Frontal cortex (tissue), 4 donors: ENCODE measurements around the gene PLOD2. TPM values are rescaled to one million over a fixed set of nuclear protein-coding genes. Genes with fewer than 3 reads are reported as not detected.

ENCODE experiments used
- DNase-seq, 2 donors: peaks; one replicate each; pipeline ENCODE4 v3.0.0; 2012; ENCODE audit warnings: low spot score in 2 of 2
- FAIRE-seq: peaks from 2 replicates; lab custom pipeline; 2012; peaks lifted over from hg19 to GRCh38; lab: Jason Lieb, UNC
- total RNA-seq: library from RNA; depleted of rRNA; stranded (reverse); fragments of >200 nt; gene quantifications from one replicate; pipeline ENCODE4 v1.2.3, GENCODE V29; 2014
- donor health status: control.
- donor health status: control.
- donor health status: control.

The PLOD2 gene
- total RNA-seq, 1 donor from 2014 or later: 14.7 TPM

- FAIRE-seq (no peak), DNase-seq (no peak)
These were observed 50.8 kb downstream of the PLOD2 start for GRCh38 chr3:146110161-146110560.

DNA sequence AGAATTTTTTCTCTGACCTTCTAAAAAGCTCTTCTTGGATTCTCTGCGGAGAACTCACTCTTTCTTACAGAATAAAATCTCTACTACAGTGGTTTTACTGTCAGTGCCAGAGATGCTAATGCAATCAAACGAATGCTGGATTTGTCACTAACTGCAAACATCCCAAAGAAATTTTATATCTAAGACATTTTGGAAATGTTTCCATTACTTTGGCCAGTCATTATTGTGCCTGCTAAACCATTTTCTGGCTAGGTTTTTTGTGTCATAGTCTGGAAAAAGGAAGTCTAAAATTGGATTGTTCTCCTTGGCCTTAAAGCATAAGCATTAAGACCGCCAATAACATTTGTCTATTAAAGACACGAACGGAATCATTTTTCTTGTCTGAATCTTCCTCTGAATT lies 54.0 kb downstream of the PLOD2 start:
- DNase-seq (no peak), FAIRE-seq (no peak)

- FAIRE-seq: no peak
- DNase-seq: no peak
These were observed 56.9 kb downstream of the PLOD2 start for GRCh38 chr3:146104068-146104467.

- FAIRE-seq (no peak), DNase-seq (no peak)
These were observed 58.1 kb downstream of the PLOD2 start for GRCh38 chr3:146102885-146103284.

- DNase-seq: no peak
- no peak for FAIRE-seq
These were observed 59.4 kb downstream of the PLOD2 start for GRCh38 chr3:146101538-146101937.

- DNase-seq: no peak
- FAIRE-seq: no peak
These were observed 60.0 kb downstream of the PLOD2 start for GRCh38 chr3:146100825-146101444.

DNA sequence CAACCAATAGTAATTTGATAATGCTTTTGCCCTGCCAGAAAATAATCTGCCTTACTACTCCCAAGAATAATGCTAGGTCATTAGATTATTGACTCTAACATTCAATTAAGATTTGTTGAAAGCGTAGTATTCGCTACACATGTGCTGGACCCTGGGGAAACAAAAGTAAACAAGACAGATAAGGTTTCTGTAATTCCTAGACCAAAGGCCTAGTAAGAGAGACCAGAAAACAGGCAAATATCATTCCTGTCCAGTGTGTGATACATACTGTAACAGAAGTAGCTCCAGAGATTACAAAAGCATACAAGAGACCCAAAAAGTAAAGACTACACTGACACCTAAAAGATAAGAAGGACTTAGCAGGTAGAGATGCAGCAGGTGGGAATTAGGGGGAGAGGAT lies 60.8 kb downstream of the PLOD2 start:
- no peak for FAIRE-seq
- DNase-seq: no peak

GRCh38 chr3:146099316-146099715 lies 61.7 kb downstream of the PLOD2 start:
- DNase-seq: no peak
- FAIRE-seq: no peak

GRCh38 chr3:146093896-146094295 lies 67.1 kb downstream of the PLOD2 start:
- DNase-seq: no peak
- FAIRE-seq: no peak

DNA sequence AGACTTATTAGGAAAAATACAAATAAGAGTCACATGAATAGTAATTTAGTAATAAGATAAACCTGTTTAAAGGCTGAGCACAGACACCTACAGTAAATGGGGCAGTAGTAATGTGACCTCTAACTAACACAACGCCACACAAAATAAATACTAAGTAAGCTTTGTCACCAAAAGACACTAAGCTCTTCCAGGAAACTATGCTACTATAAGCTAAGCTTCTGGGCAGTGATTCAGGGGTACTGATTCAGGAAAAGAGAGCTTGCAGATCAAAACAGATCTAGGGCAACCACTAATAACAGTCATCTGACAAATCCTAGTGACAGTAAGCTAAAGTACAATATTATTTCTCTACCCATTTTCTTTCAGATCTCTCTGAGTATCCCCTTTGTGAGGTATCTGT lies 68.8 kb downstream of the PLOD2 start:
- DNase-seq: no peak
- FAIRE-seq: no peak

- no peak for DNase-seq
- no peak for FAIRE-seq
These were observed 69.6 kb downstream of the PLOD2 start for GRCh38 chr3:146091397-146091796.

DNA sequence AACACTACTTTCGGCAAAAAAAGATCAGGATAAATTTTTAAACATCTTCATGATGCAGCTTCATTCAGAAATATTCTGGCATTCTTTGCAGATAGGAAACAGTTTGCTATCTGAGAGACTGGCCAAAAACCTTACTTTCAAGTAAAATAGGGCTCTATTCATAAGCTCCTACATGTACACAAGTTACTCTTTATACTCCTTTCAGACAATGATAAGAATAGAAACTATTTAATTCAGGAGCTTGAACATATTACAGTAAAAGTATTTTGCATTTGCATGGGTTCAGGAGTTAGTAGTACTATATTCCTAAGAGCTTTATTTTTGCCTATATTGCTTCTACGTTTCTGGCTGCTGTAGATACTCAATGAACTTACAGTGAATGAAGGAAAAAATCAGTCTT lies 70.5 kb downstream of the PLOD2 start:
- FAIRE-seq (no peak), DNase-seq (no peak)

DNA sequence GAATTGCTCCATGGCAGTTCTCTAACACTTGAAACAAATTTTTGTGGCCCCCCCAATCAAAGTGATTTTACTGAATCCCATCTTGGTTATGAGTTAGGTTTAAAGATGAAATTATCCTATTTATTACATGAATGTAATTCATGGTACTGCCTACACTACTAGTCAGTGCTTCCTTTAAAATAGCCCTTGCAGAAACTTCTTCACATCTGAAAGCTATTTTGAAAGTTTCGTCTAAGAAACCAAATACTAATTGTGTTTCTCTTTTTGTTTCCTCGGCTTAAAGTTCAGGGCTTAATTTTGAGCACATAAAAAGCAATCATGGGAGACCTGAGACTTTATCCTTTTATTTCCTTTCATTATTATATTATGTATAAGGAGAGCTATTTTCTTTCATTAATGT lies 72.1 kb downstream of the PLOD2 start:
- DNase-seq: no peak
- no peak for FAIRE-seq

- DNase-seq (no peak), FAIRE-seq (no peak)
These were observed 73.9 kb downstream of the PLOD2 start for GRCh38 chr3:146087116-146087515.

- DNase-seq: no peak
These were observed 74.8 kb downstream of the PLOD2 start for GRCh38 chr3:146086211-146086610.

GRCh38 chr3:146085678-146086077 lies 75.3 kb downstream of the PLOD2 start:
- FAIRE-seq (no peak), DNase-seq (no peak)

More at GRCh38 chr3:146086211-146086610, 74.8 kb downstream of the PLOD2 start:
- no peak for FAIRE-seq

DNA sequence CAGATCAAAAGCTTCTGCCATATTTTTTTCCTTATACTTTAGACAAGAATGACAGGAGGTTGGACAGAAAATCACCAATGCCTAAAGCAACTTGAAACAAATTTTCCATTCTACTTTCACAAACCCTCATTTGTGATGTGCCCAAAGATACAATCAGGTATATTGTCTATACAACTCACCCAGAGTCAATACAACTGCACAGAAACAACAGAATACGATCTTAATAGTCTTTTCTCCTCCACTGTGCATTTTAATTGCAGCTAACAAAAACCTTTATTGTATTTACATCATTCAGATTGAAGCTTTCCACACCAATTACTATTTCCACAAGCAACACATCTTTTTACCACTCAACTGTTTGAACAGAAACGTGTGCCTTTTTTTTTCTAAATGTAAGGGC lies 80.4 kb downstream of the PLOD2 start:
- FAIRE-seq (no peak), DNase-seq (no peak)

DNA sequence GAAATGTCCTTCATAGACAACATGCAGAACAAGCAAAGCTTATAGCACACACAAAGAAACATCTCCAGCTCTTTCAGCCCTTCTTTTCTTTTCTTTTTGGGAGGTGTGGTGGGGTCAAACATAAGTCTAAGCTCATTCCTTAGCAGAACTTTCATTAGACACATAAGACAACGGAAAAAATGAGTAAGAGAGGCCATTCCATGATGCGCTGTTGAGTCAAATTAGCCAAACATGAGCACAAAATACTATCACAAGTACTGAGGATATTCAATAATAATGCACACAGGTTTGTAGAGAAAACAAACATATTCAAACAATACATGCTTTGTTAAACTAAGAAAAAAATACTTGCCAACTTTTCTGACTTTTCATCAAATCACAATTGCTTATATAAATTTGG lies 83.0 kb downstream of the PLOD2 start:
- no peak for FAIRE-seq
- no peak for DNase-seq

- FAIRE-seq (no peak), DNase-seq (no peak)
These were observed 83.8 kb downstream of the PLOD2 start for GRCh38 chr3:146077181-146077580.

GRCh38 chr3:146072824-146073223 lies 88.2 kb downstream of the PLOD2 start:
- no peak for FAIRE-seq

DNA sequence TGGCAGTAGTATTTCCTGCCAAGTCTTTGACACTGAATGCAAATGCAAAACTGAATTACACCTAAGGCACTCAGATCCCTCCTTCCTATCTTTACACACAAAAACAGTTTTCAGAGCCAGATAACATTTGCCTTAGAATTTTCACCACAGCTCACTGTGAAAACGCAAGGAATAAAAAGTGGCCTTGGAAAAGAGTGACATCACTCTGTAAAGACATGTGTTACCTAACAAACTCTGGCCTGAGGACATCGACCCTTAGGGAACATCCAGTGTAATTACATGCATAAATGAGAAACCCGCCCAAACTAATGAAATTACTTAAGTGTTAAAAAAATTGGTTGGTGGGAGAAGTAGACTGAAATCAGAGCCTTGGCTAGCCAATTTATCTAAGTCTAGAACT lies 88.9 kb downstream of the PLOD2 start:
- no peak for FAIRE-seq
- DNase-seq: no peak

More at GRCh38 chr3:146072824-146073223, 88.2 kb downstream of the PLOD2 start:
- DNase-seq: no peak

DNA sequence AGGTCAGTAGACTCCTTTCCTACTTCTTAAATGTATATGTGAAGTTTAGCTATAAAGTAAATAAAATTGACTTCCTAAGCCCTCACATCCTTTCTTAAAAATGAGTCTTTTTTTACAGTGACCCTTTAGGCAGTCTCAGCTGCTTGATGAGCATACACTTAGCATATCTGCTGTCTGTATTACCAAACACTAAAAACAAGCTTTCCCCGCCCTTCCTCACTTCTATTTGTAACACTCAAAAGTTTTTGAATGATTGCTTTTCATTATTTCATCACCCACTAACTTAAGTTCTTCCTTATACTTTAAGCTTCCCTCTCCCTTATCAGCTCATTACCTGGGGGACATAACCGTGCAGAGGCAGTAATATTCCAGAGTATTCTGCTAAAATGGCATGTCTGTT lies 89.4 kb downstream of the PLOD2 start:
- DNase-seq (no peak), FAIRE-seq (no peak)
